Esophagus squamous epithelium (tissue), 5 donors: ENCODE data around the gene CDIPT. TPM values are rescaled to one million over a fixed set of nuclear protein-coding genes. Genes with fewer than 3 reads are reported as not detected.

Source experiments
- DNase-seq: peaks from one replicate; lab custom pipeline; 2025; lab: John Stamatoyannopoulos, UW
- H3K27ac ChIP-seq, 4 donors: fragments of 200-600 bp; sonication (generic); one replicate each; pipeline ENCODE4 v1.5.1; 2016 to 2019; ENCODE audit warnings: mild to moderate bottlenecking in 1 of 4
- H3K27me3 ChIP-seq, 4 donors: fragments of 200-600 bp; sonication (generic); 1 replicate in 3 of 4; 2 replicates in 1 of 4; pipeline versions ENCODE4 v1.5.1 to v1.6.0; 2017 to 2021; ENCODE audit warnings: antibody characterized with exemption in 1 of 4
- H3K36me3 ChIP-seq, 3 donors: fragments of 200-600 bp; sonication (generic); one replicate each; pipeline ENCODE4 v1.5.1; 2016 to 2019
- H3K4me1 ChIP-seq, 3 donors: fragments of 200-600 bp; sonication (generic); one replicate each; pipeline ENCODE4 v1.5.1; 2017 to 2019
- H3K4me3 ChIP-seq, 4 donors: fragments of 200-600 bp; sonication (generic); 1 replicate in 3 of 4; 2 replicates in 1 of 4; pipeline ENCODE4 v1.5.1; 2016 to 2019; ENCODE audit warnings: mild to moderate bottlenecking in 2 of 4, moderate library complexity in 1 of 4
- H3K9me3 ChIP-seq, 3 donors: fragments of 200-600 bp; sonication (generic); one replicate each; pipeline ENCODE4 v1.5.1; 2016 to 2019
- POLR2A ChIP-seq, 4 donors: fragments of 450-650 bp; IDR thresholded peaks; one replicate each; pipeline ENCODE4 v1.6.1; 2017; ENCODE audit warnings: antibody characterized with exemption in 4 of 4, mild to moderate bottlenecking in 4 of 4, moderate library complexity in 3 of 4
- WGBS, 2 donors: methylation state at CpG; one replicate each; pipeline ENCODE4 v1.1.5; 2018; 5-methylcytosine and 5-hydroxymethylcytosine counted together
- intact Hi-C: fragments of 100-400 bp; cut with DNase I; formaldehyde crosslinking; loops from one replicate; pipeline ENCODE4 v1.15.0; 2022
- total RNA-seq, 4 donors: library from RNA; depleted of rRNA; stranded (reverse); fragments of >200 nt; gene quantifications; one replicate each; pipeline ENCODE4 v1.1.0, GENCODE V29; 2016
- TF ChIP-seq, protein P1 (sequence below), 6 experiments: fragments of 450-650 bp in 4 of 6; fragments of 200-600 bp in 2 of 6; sonication (generic) in 2 of 6; IDR thresholded peaks; one replicate each; pipeline ENCODE4 v1.5.1; 2016 to 2019; ENCODE audit warnings: antibody characterized with exemption in 6 of 6, mild to moderate bottlenecking in 4 of 6, moderate library complexity in 4 of 6
- donor health status: DM: yes; HTN: yes; CAD: no.

Gene CDIPT
- total RNA-seq, 4 donors from 2014 or later = 34.6 to 78.8 (median 44.6) TPM

DNA sequence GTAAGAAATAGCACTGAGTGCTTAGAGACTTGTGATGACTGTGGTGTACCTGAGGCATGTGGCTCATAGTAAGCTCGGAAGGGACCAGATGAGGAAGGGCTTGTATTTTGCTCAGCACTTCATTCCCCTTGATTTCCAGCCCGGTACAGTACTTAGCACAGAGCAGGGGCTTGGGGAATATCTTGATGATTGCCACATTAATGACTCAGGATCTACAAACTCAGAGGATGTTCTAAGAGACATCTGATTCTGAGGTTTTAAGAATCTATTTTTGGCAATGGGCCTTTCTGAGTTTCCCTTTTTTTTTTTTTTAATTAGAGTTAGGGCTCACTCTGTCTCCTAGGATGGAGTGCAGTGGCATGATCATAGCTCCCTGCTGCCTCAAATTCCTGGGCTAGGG lies 46.4 kb upstream of the CDIPT start:
- DNase-seq = no peak

DNA sequence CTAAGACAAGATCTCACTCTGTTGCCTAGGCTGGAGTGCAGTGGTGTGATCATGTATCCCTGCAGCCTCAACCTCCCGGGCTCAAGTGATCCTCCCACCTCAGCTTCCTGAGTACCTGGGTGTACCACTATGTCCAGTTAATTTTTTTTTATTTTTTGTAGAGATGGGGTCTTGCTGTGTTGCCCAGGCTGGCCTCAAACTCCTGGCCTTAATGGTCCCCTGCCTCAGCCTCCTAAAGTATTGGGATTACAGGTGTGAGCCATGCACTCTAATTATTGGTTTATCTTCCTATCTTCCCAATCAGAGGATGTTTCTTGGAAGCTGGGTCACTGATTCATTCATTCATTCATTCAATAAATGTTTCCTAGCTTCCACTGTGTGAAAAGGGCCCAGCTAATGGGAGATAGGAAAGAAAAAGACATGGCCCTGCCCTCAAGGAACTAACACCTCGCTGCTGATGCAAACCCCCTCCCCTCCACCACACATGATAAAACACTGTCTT lies 45.7 kb upstream of the CDIPT start:
- no peak for TF ChIP-seq POLR2A (IDR thresholded peaks at IDR 0.05)
- TF ChIP-seq, protein P1, sequence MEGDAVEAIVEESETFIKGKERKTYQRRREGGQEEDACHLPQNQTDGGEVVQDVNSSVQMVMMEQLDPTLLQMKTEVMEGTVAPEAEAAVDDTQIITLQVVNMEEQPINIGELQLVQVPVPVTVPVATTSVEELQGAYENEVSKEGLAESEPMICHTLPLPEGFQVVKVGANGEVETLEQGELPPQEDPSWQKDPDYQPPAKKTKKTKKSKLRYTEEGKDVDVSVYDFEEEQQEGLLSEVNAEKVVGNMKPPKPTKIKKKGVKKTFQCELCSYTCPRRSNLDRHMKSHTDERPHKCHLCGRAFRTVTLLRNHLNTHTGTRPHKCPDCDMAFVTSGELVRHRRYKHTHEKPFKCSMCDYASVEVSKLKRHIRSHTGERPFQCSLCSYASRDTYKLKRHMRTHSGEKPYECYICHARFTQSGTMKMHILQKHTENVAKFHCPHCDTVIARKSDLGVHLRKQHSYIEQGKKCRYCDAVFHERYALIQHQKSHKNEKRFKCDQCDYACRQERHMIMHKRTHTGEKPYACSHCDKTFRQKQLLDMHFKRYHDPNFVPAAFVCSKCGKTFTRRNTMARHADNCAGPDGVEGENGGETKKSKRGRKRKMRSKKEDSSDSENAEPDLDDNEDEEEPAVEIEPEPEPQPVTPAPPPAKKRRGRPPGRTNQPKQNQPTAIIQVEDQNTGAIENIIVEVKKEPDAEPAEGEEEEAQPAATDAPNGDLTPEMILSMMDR (IDR thresholded peaks at IDR 0.05) = no peak
- intact Hi-C loops = no loop called here
- Histone ChIP-seq H3K27me3 (no peaks in the 10 kb centered on the region), H3K36me3 (peaks cover 0 to 10% (median 0%) of the 10 kb centered on the region in 3 donors), H3K4me3 (no peak overlapping the region), H3K4me1 (no peaks in the 10 kb centered on the region), H3K27ac (no peak overlapping the region), H3K9me3 (no peaks in the 10 kb centered on the region)
- WGBS, 2 donors = 82 to 92% methylated on average over 2 of the region's 2 CpGs
- DNase-seq = no peak

More for the DNA sequence above, 46.4 kb upstream of the CDIPT start:
- WGBS, 2 donors = 67 to 86% methylated on average over 2 of the region's 2 CpGs
- TF ChIP-seq, protein P1 (IDR thresholded peaks at IDR 0.05) = no peak
- no peak for TF ChIP-seq POLR2A (IDR thresholded peaks at IDR 0.05)
- no peaks in the 10 kb centered on the region for H3K9me3 ChIP-seq
- no peaks in the 10 kb centered on the region for H3K4me1 ChIP-seq
- H3K36me3 ChIP-seq = peaks cover 0 to 16% (median 0%) of the 10 kb centered on the region in 3 donors
- H3K27me3 ChIP-seq = no peaks in the 10 kb centered on the region
- intact Hi-C loops = no loop called here
- H3K27ac ChIP-seq = no peak overlapping the region
- H3K4me3 ChIP-seq = no peak overlapping the region

DNA sequence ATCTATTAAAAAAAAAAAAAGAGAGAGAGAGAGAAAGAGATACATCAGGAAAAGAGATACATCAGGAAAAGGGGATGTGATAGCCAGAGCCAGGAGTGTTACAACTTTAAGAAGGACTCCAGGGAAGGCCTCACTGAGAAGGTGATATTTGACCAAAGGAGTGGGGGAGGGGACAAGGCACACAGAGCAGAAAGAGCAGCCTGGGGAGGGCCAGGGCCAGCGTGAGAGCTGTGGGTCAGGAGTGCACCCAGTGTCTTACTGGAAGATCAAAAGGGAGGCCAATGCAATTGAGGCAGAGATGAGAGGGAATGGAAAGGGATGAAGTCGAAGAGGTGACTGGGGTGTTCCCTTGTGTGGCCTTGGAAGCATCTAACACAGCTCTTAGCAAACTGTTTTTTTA lies 44.9 kb upstream of the CDIPT start:
- 63 to 72% methylated on average over 2 of the region's 2 CpGs for WGBS, 2 donors
- Histone ChIP-seq H3K27me3 (no peaks in the 10 kb centered on the region), H3K4me3 (no peak overlapping the region), H3K27ac (no peak overlapping the region), H3K4me1 (no peaks in the 10 kb centered on the region), H3K9me3 (no peaks in the 10 kb centered on the region), H3K36me3 (peaks cover 0 to 5% (median 0%) of the 10 kb centered on the region in 3 donors)
- intact Hi-C loops = no loop called here
- no peak for DNase-seq
- no peak for TF ChIP-seq POLR2A (IDR thresholded peaks at IDR 0.05)
- TF ChIP-seq, protein P1 (IDR thresholded peaks at IDR 0.05) = no peak

DNA sequence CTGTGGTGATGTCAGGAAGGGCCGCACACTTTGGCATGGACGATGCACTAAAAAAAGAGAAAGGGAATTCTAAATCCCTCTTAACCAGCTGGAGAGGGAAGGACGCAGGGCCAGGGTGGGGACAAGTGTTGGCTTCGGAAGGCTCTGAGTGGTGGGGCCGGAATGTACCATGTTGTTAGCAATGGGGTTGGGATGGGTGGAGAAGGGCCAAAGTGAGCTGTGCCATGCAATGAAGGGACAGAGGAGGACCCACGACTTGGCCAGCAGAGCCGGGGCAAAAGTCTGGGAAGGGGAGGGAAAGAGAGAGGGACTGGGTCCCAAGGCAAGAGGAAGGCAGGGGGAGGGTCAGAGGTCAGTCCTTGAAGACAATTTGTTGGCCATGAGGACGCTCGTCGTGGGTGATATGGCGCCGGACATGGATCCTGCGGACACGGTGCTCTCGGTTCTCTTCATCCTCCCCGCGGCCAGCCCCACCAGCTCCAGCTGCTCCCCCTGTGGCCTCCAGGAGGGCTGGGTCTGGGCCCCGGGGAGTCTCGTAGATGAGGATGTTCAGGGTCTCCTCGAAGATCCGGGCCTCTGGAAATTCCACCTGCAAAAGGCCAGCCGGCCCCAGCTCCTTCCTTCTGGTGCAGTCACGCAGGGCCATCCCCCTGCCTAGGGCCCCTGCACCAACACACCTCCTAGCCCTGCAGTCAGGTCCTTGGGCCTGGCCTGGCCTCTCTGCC lies 43.7 kb upstream of the CDIPT start:
- Histone ChIP-seq H3K9me3 (no peaks in the 10 kb centered on the region), H3K4me3 (no peak overlapping the region), H3K4me1 (no peaks in the 10 kb centered on the region), H3K27me3 (peaks cover 0 to 4% (median 0%) of the 10 kb centered on the region in 4 donors), H3K27ac (no peak overlapping the region), H3K36me3 (peaks cover 0 to 1% (median 0%) of the 10 kb centered on the region in 3 donors)
- intact Hi-C loops = no loop called here
- 79 to 86% methylated on average over 19 to 23 of the region's 23 CpGs for WGBS, 2 donors
- no peak for DNase-seq
- TF ChIP-seq POLR2A (IDR thresholded peaks at IDR 0.05) = no peak
- TF ChIP-seq, protein P1 (IDR thresholded peaks at IDR 0.05) = no peak

DNA sequence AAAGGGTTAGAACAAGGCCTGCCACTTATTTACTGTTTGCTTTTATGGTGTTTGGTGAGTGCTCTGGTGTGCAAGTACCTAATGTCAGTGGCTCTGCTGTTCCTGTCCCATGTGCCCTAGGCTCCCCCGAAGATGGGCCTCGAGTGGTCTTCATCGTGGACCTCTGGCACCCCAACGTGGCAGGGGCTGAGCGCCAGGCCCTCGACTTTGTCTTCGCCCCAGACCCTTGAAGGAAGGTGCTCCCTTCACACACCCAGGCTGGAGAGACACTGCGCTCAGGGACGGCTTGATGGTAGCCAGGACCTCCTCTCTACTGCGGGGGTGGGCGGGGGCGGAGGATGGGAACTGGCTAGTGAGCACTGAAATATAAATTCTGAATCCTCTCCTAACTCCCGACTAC lies 42.6 kb upstream of the CDIPT start:
- Histone ChIP-seq H3K27me3 (peaks cover 0 to 12% (median 0%) of the 10 kb centered on the region in 4 donors), H3K27ac (no peak overlapping the region), H3K4me3 (no peak overlapping the region), H3K36me3 (no peaks in the 10 kb centered on the region), H3K4me1 (peaks cover 2 to 6% (median 3%) of the 10 kb centered on the region in 3 donors), H3K9me3 (no peaks in the 10 kb centered on the region)
- intact Hi-C loops = no loop called here
- TF ChIP-seq, protein P1 (IDR thresholded peaks at IDR 0.05) = no peak
- 83 to 86% methylated on average over 6 to 8 of the region's 13 CpGs for WGBS, 2 donors
- no peak for DNase-seq
